Muscle of leg (tissue), 11 donors: ENCODE results near the gene CUX1. TPM values are rescaled to one million over a fixed set of nuclear protein-coding genes. Genes with fewer than 3 reads are reported as not detected.
"Not testable (repeated sequence)": the region's sequence is repeated elsewhere in the genome, so short reads cannot be mapped to it uniquely, and the experiment has no call there.

Experiments used
- DNase-seq: peaks from one replicate; pipeline ENCODE4 v3.0.0; 2013
- H3K27ac ChIP-seq: one replicate; pipeline ENCODE4 v1.5.1; 2013; ENCODE audit warnings: mild to moderate bottlenecking, low read length, control low read depth
- H3K27me3 ChIP-seq: one replicate; pipeline ENCODE4 v1.6.1; 2013; ENCODE audit warnings: low read length; ENCODE audit not compliant: control insufficient read depth, insufficient read depth
- H3K36me3 ChIP-seq: one replicate; pipeline ENCODE4 v1.6.1; 2013; ENCODE audit warnings: low read length; ENCODE audit not compliant: control insufficient read depth, insufficient read depth
- H3K4me1 ChIP-seq: one replicate; pipeline ENCODE4 v1.6.1; 2013; ENCODE audit warnings: low read length; ENCODE audit not compliant: control insufficient read depth, insufficient read depth
- H3K4me3 ChIP-seq: one replicate; pipeline ENCODE4 v1.5.1; 2013; ENCODE audit warnings: low read length, control low read depth
- H3K9me3 ChIP-seq: replicated peaks from 2 replicates; pipeline ENCODE4 v1.6.1; 2013; ENCODE audit warnings: low read depth, low read length; ENCODE audit not compliant: control insufficient read depth
- WGBS: methylation state at CpG from one replicate; pipeline ENCODE4 v1.1.5; 2013; ENCODE audit warnings: missing lambda C conversion rate; ENCODE audit not compliant: insufficient coverage; 5-methylcytosine and 5-hydroxymethylcytosine counted together
- polyA plus RNA-seq, 8 donors: library from polyadenylated mRNA; unstranded; fragments of 120-200 nt; gene quantifications; one replicate each; pipeline versions ENCODE4 v1.2.1 to v1.2.3, GENCODE V29; 2013; ENCODE audit warnings: inconsistent platforms in 1 of 8, low replicate concordance in 1 of 8; ENCODE audit not compliant: insufficient read length in 8 of 8, insufficient read depth in 1 of 8
- total RNA-seq: library from RNA; stranded (reverse); fragments of 120-200 nt; gene quantifications from one replicate; pipeline ENCODE4 v1.2.4, GENCODE V29; 2013

Gene CUX1
- total and polyA plus RNA-seq, 9 donors, result 29.4 to 46.9 (median 40.8) TPM

DNA sequence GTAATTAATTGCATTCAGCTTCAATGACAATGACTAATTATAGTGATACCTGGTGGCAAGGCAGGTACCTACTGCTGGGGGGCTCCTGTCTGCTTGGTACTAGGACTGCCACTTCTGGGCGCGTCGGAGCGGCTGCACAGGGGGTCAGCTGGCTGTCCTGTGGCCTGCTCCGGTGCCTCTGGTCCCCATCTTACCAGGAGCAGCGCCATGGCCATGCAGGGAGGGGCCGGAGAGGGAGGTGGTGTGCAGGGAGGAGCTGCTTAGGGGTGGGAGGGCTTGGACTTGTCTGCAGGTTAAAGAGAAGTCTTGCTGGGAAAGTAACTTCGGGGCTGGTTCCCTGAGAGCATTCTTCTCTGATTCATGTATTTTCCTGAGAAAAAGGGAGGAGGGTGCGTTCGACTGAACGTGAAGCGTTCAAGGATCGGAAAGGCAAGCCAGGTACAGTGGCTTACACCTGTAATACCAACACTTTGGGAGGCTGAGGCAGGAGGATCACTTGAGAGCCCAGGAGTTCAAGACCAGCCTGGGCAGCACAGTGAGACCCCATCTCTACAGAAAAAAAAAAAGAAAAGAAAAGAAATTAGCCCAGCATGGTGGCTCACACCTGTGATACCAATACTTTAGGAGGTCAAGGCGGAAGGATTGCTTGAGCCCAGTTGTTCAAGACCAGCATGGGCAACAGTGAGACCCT lies 15.4 kb downstream of the CUX1 start:
- no peaks in the 10 kb centered on the region for H3K9me3 ChIP-seq
- no peaks in the 10 kb centered on the region for H3K27me3 ChIP-seq
- no peak for DNase-seq
- no peak overlapping the region for H3K4me3 ChIP-seq
- no peak overlapping the region for H3K27ac ChIP-seq
- peaks cover 9% of the 10 kb centered on the region for H3K36me3 ChIP-seq
- 98% methylated on average over 8 of the region's 14 CpGs for WGBS
- no peaks in the 10 kb centered on the region for H3K4me1 ChIP-seq

DNA sequence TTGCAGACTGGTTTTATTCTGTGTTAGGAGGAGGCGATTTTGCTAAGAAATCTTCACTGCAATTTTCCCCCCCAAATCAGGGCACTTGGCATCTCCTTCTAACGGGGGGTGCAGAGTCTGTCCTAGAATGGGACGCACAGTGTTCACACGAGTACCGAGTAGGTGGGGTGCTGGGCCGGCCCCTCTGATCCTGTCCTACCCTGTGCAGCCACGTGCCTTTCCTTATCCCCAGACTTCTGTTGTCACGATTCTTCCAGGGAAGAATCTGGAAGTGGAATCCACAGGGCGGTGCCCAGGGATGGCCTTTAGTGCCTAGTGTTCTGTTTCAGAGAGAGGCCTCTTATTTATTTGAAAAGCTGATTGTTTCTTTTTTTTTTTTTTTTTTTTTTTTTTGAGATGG lies 16.4 kb downstream of the CUX1 start:
- Histone ChIP-seq H3K9me3 (no peaks in the 10 kb centered on the region), H3K4me3 (no peak overlapping the region), H3K36me3 (peaks cover 9% of the 10 kb centered on the region), H3K27me3 (no peaks in the 10 kb centered on the region), H3K4me1 (no peaks in the 10 kb centered on the region), H3K27ac (no peak overlapping the region)
- no peak for DNase-seq
- WGBS, result 75% methylated on average over 4 of the region's 9 CpGs

DNA sequence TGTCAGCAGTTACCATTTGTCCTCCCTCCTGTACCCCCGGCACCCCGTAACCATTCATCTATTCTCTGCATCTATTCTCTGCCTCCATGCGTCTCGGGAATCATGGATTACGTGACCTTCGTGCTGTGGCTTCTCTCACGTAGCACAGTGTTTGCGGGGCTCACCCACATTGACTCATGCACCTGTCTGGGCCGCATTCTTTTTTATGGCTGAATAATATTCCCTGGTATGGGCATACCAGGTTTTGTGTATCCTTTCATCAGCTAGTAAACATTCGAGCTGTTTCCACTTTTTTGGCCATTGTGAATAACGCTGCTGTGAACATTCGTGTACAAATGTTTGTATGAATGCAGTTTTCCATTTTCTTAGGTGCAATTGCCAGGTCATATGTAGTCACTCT lies 17.7 kb downstream of the CUX1 start:
- H3K9me3 ChIP-seq, result no peaks in the 10 kb centered on the region
- no peak for DNase-seq
- WGBS, result 98% methylated on average over 11 of the region's 12 CpGs
- no peaks in the 10 kb centered on the region for H3K27me3 ChIP-seq
- no peaks in the 10 kb centered on the region for H3K4me1 ChIP-seq
- H3K27ac ChIP-seq, result no peak overlapping the region
- peaks cover 3% of the 10 kb centered on the region for H3K36me3 ChIP-seq
- no peak overlapping the region for H3K4me3 ChIP-seq

DNA sequence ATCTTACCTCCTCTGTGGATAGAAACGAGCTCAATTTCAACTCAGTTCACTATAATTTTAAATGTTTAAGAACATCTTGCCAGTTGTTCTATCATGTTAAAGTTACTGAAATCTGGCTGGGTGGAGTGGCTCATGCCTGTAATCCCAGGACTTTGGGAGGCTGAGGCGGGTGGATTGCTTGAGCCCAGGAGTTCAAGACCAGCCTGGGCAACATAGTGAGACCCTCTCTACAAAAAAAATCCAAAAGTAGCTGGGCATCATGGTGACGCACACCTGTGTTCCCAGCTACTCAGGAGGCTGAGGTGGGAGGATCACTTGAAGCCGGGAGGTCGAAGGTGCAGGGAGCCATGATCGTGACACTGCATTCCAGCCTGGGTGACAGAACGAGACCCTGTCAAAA lies 20.0 kb downstream of the CUX1 start:
- H3K4me3 ChIP-seq, H3K36me3 ChIP-seq, H3K9me3 ChIP-seq, DNase-seq, H3K4me1 ChIP-seq, H3K27me3 ChIP-seq, H3K27ac ChIP-seq: not testable (repeated sequence)
- 95% methylated on average over 4 of the region's 7 CpGs for WGBS

DNA sequence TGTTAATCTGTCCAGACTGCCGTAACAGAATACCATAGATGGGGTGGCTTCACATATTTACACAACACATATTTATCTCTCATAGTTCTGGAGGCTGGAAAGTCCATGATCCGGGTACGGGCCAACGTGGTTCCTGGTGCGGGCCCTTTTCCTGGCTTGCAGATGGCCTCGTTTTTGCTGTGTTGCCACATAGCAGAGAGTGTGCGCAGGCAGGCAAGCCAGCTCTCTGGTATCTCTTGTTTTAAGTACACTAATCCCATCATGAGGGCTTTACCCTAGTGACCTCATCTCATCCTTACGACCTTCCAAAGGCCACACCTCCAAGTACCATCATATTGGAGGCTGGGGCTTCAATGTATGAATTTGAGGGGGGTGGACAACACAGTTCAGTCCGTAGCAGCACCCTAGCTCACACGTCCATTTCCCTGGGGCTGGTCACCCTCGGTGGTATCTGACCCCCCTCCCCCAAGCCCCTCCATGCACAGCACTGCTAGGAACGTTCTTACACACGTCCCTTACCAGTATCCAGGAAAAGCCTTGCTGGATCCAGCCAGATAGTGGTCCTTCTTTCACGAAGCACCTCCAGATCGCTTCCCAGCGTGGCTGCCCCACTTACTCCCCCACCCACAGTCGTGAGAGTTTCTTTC lies 21.5 kb downstream of the CUX1 start:
- H3K27ac ChIP-seq, result no peak overlapping the region
- no peaks in the 10 kb centered on the region for H3K36me3 ChIP-seq
- no peaks in the 10 kb centered on the region for H3K27me3 ChIP-seq
- no peak overlapping the region for H3K4me3 ChIP-seq
- DNase-seq, result no peak
- no peaks in the 10 kb centered on the region for H3K4me1 ChIP-seq
- 76% methylated on average over 12 of the region's 17 CpGs for WGBS
- no peaks in the 10 kb centered on the region for H3K9me3 ChIP-seq

DNA sequence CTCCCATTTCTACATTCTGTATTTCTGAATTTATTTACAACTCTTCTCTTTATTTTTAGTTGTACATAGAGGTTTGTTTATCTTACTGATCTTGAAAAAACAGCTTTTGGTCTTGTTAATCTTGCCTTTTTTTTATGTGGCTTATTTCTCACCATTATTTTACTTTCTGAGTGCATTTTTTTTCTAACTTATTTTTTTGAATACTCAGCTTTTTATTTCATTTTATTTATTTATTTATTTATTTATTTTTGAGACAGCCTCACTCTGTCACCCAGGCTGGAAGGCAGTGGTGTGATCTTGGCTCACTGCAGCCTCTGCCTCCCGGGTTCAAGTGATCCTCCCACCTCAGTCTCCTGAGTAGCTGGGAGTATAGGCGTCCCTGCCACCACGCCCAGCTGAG lies 23.9 kb downstream of the CUX1 start:
- no peak overlapping the region for H3K27ac ChIP-seq
- H3K9me3 ChIP-seq, result no peaks in the 10 kb centered on the region
- 80% methylated on average over 1 of the region's 3 CpGs for WGBS

DNA sequence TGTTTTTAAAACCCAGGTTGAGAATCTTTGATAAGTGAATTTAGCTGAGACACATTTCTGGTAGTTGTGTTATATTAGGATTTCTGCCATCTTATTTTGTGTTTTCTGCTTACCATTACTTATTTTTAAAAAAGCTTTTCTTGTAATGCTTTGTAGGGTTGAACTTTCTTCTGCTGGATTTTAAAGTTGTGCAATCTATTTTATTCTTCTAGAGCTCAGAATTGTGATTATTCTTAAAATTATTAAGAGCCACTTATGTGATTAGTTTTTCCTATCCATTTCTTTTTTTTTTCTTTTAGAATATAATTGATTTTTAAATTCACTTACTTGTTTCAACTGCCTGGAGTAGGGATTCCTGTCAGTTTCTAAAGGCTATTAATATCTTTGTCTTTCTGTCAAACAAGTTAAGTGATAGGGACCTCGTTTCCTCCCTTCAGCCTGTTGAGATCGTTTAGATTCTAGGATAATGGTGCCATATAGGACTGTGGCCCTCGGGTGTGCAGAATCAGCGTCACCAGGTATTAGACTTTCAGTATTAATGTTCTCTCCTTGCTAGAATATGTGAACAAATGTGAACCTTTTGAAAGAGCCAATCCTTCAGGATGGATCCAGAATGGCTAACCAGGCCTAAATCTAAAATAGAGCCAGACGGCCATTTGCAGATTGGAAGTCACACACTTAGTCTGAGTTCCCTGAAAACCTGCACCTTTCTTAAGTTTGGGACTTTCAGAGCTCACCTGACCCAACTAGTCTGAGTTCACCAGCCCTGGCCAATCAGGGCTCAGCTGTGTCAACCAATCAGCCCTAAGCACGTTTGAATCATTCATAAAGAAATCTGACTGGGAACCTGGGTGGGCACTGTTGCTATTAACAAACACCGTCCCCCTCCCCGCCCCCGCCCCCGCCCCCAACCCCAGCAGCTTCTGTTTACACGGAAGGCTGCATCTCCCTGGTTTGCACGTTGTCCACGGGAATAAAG lies 26.2 kb downstream of the CUX1 start:
- Histone ChIP-seq H3K4me1 (no peaks in the 10 kb centered on the region), H3K4me3 (no peak overlapping the region), H3K36me3 (no peaks in the 10 kb centered on the region), H3K27ac (no peak overlapping the region), H3K27me3 (no peaks in the 10 kb centered on the region), H3K9me3 (peaks cover 5% of the 10 kb centered on the region)
- WGBS, result 60% methylated on average over 2 of the region's 13 CpGs
- no peak for DNase-seq

More for the DNA sequence above, 23.9 kb downstream of the CUX1 start:
- H3K27me3 ChIP-seq, result no peaks in the 10 kb centered on the region
- H3K36me3 ChIP-seq, result no peaks in the 10 kb centered on the region
- no peak overlapping the region for H3K4me3 ChIP-seq
- H3K4me1 ChIP-seq, result no peaks in the 10 kb centered on the region
- DNase-seq, result no peak

DNA sequence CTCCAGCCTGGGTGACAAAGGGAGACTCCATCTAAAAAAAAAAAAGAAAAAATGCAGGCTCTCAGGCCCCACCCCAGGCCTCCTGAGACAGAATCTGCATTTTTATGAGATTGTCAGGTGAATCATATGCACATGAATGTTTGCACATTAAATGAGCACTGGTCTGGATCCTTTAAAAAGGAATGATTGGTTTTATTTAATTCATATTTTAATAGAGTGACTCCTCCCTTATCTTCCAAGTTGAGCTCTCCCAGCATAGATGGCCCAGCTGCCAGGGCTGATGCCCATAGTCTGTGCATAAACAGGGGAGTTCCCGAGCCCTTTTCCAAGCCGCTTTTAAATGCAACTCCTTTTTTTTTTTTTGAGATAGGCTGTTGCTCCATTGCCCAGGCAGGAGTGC lies 28.5 kb downstream of the CUX1 start:
- WGBS, result no CpG with 5 or more reads among the region's 2 CpGs
- Histone ChIP-seq H3K27ac (no peak overlapping the region), H3K9me3 (peaks cover 5% of the 10 kb centered on the region)

DNA sequence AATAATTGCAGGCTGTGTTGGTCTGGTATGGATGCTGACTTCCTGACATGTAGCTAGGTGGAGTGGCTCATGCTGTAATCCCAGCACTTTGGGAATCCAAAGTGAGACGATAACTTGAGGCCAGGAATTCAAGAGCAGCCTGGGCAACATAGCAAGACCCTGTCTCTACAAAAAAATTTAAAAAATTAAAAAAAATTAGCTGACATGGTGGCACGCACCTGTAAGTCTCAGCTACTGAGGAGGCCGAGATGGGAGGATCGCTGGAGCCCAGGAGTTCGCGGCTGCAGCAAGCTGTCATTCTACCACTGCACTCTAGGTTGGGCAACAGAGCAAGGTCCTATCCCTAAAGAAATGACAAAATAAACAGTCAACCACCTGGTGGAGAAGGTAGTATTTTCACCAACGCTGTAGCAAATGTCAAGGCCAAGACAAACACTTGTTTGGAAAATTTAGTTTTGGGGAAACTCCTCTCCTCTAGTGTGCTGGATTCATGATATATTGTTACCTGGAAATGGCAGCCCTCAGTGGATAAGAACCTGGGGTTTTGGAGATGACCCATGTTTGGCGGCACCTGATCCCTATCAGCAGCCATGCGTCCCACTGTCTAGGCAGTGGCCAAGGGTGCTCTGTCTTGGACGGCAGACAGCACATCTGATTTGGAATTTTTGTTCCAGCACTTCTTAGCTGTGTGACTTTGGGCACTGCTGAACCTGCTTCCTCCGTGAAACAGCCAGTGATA lies 29.5 kb downstream of the CUX1 start:
- WGBS, result 93% methylated on average over 3 of the region's 11 CpGs
- Histone ChIP-seq H3K4me1 (no peaks in the 10 kb centered on the region), H3K27ac (no peak overlapping the region)

More for the DNA sequence above, 28.5 kb downstream of the CUX1 start:
- Histone ChIP-seq H3K36me3 (no peaks in the 10 kb centered on the region), H3K27me3 (no peaks in the 10 kb centered on the region), H3K4me1 (no peaks in the 10 kb centered on the region), H3K4me3 (no peak overlapping the region)
- no peak for DNase-seq

More for the DNA sequence above, 29.5 kb downstream of the CUX1 start:
- Histone ChIP-seq H3K27me3 (no peaks in the 10 kb centered on the region), H3K9me3 (peaks cover 5% of the 10 kb centered on the region), H3K36me3 (no peaks in the 10 kb centered on the region), H3K4me3 (no peak overlapping the region)
- DNase-seq, result no peak
